Right lobe of liver (tissue), 6 donors: Measurements from ENCODE around the gene CCDC60. TPM values are rescaled to one million over a fixed set of nuclear protein-coding genes. Genes with fewer than 3 reads are reported as not detected.

Experiments used
- ATAC-seq, 4 donors: fragments of 200-7000 bp; cut with Tn5 transposase; one replicate each; pipeline ENCODE4 v1.9.1; 2020; ENCODE audit warnings: mild to moderate bottlenecking in 4 of 4, moderate library complexity in 4 of 4
- DNase-seq, 3 donors: peaks; one replicate each; pipeline ENCODE4 v3.0.0-alpha.2; 2020
- H3K27ac ChIP-seq, 3 donors: fragments of 200-600 bp; one replicate each; pipeline ENCODE4 v1.8.0; 2022
- H3K27me3 ChIP-seq, 2 donors: fragments of 200-600 bp; one replicate each; pipeline ENCODE4 v1.8.0; 2022
- H3K36me3 ChIP-seq, 4 donors: fragments of 200-600 bp; sonication (generic) in 1 of 4; one replicate each; pipeline versions ENCODE4 v1.5.1 to v1.8.0; 2017 to 2022; ENCODE audit warnings: control low read depth in 1 of 4
- H3K4me1 ChIP-seq, 4 donors: fragments of 200-600 bp; sonication (generic) in 1 of 4; one replicate each; pipeline versions ENCODE4 v1.5.1 to v1.8.0; 2017 to 2022; ENCODE audit warnings: control low read depth in 1 of 4
- H3K4me3 ChIP-seq, 3 donors: fragments of 200-600 bp; one replicate each; pipeline ENCODE4 v1.8.0; 2022
- H3K9me3 ChIP-seq, 4 donors: fragments of 200-600 bp; sonication (generic) in 1 of 4; one replicate each; pipeline versions ENCODE4 v1.5.1 to v1.8.0; 2017 to 2022; ENCODE audit warnings: control low read depth in 1 of 4
- CTCF ChIP-seq, 4 donors: fragments of 200-600 bp in 3 of 4; fragments of 450-650 bp in 1 of 4; IDR thresholded peaks; one replicate each; pipeline versions ENCODE4 v1.5.1 to v1.8.0; 2016 to 2022; ENCODE audit warnings: antibody characterized with exemption in 4 of 4, mild to moderate bottlenecking in 2 of 4
- POLR2A ChIP-seq: fragments of 450-650 bp; IDR thresholded peaks from one replicate; pipeline ENCODE4 v1.6.1; 2017; ENCODE audit warnings: antibody characterized with exemption, mild to moderate bottlenecking
- WGBS: methylation state at CpG from one replicate; pipeline ENCODE4 v1.1.6; 2018; ENCODE audit warnings: low coverage, low lambda C conversion rate; ENCODE audit not compliant: insufficient coverage; ENCODE audit errors: missing lambda C conversion rate; 5-methylcytosine and 5-hydroxymethylcytosine counted together
- intact Hi-C, 2 donors: fragments of 100-400 bp; cut with DNase I; formaldehyde crosslinking; loops; one replicate each; pipeline versions ENCODE4 v1.11.2 to v1.14.1; 2022
- total RNA-seq, 6 experiments: library from RNA; depleted of rRNA in 2 of 6; stranded (reverse); fragments of >200 nt in 2 of 6; fragmentation: NEBNext Ultra II Directional in 3 of 6; extraction: Animal tissue kit (Norgen Biotek cat#: 25700) in 3 of 6; gene quantifications; one replicate each; pipeline versions ENCODE4 v1.1.0 to v1.2.4, GENCODE V29; 2016 to 2023
- donor health status: DM: no; HTN: yes; CAD: no.
- donor health status: DM: no; HTN: no; CAD: no.
- donor health status: DM: no; HTN: no; CAD: no.
- donor health status: DM: no; HTN: yes; CAD: no.
- donor health status: DM: no; HTN: yes; CAD: no.

CCDC60 gene
- total RNA-seq, 6 experiments from 2014 or later, result not detected

- intact Hi-C loops, result no loop called here
- Histone ChIP-seq H3K27me3 (no peaks in the 10 kb centered on the region), H3K36me3 (no peaks in the 10 kb centered on the region), H3K9me3 (no peaks in the 10 kb centered on the region), H3K27ac (no peak overlapping the region), H3K4me3 (no peak overlapping the region), H3K4me1 (no peaks in the 10 kb centered on the region)
- DNase-seq, result no peak
- WGBS, result 39% methylated on average over 2 of the region's 2 CpGs
- TF ChIP-seq POLR2A, result no peak
- no peak for TF ChIP-seq CTCF (IDR thresholded peaks at IDR 0.05)
- ATAC-seq, result peak in 1 of 4 donors; percentile 54
These were observed 14.9 kb upstream of the CCDC60 start for GRCh38 chr12:119319638-119320037.

GRCh38 chr12:119320678-119321077 is 13.9 kb upstream of the CCDC60 start:
- WGBS, result 82% methylated on average over 2 of the region's 2 CpGs
- H3K4me1 ChIP-seq, result no peaks in the 10 kb centered on the region
- ATAC-seq (no peak), DNase-seq (no peak)
- intact Hi-C loops, result no loop called here
- no peaks in the 10 kb centered on the region for H3K27me3 ChIP-seq
- no peak for TF ChIP-seq CTCF (IDR thresholded peaks at IDR 0.05)
- TF ChIP-seq POLR2A, result no peak
- no peak overlapping the region for H3K4me3 ChIP-seq
- H3K36me3 ChIP-seq, result no peaks in the 10 kb centered on the region
- no peaks in the 10 kb centered on the region for H3K9me3 ChIP-seq
- H3K27ac ChIP-seq, result no peak overlapping the region

GRCh38 chr12:119322301-119322723 is 12.2 kb upstream of the CCDC60 start:
- TF ChIP-seq POLR2A (no peak), CTCF (IDR thresholded peaks at IDR 0.05) (no peak)
- Histone ChIP-seq H3K27me3 (no peaks in the 10 kb centered on the region), H3K36me3 (no peaks in the 10 kb centered on the region), H3K9me3 (no peaks in the 10 kb centered on the region), H3K4me1 (no peaks in the 10 kb centered on the region), H3K4me3 (no peak overlapping the region), H3K27ac (no peak overlapping the region)
- peak in 1 of 3 donors; percentile 46 for DNase-seq
- WGBS, result 47% methylated on average over 7 of the region's 7 CpGs
- intact Hi-C loops, result no loop called here
- ATAC-seq, result peak; percentile 49 to 75 (median 65)

- ATAC-seq (no peak), DNase-seq (no peak)
- no peak for TF ChIP-seq CTCF (IDR thresholded peaks at IDR 0.05)
- no peak for TF ChIP-seq POLR2A
- Histone ChIP-seq H3K27ac (no peak overlapping the region), H3K4me1 (no peaks in the 10 kb centered on the region), H3K27me3 (no peaks in the 10 kb centered on the region), H3K9me3 (no peaks in the 10 kb centered on the region), H3K36me3 (no peaks in the 10 kb centered on the region), H3K4me3 (no peak overlapping the region)
- intact Hi-C loops, result no loop called here
- WGBS, result 35% methylated on average over 1 of the region's 1 CpG
These were observed 8.7 kb upstream of the CCDC60 start for GRCh38 chr12:119325813-119326212.

- Histone ChIP-seq H3K4me1 (no peaks in the 10 kb centered on the region), H3K27ac (no peak overlapping the region), H3K4me3 (no peak overlapping the region), H3K36me3 (no peaks in the 10 kb centered on the region), H3K9me3 (no peaks in the 10 kb centered on the region), H3K27me3 (no peaks in the 10 kb centered on the region)
- ATAC-seq, result no peak
- TF ChIP-seq POLR2A (no peak), CTCF (IDR thresholded peaks at IDR 0.05) (no peak)
- no peak for DNase-seq
- intact Hi-C loops, result no loop called here
These were observed 8.2 kb upstream of the CCDC60 start for GRCh38 chr12:119326341-119326740.
